KMS-11 (cell line): ENCODE data around the gene SPTSSB.

Experiments used
- H2AFZ ChIP-seq: fragments of 200-600 bp; sonication (generic); 2 replicates; pipeline ENCODE4 v1.6.1; 2016; ENCODE audit warnings: antibody characterized with exemption, mixed run types, low read depth
- H3K27ac ChIP-seq: fragments of 200-600 bp; sonication (generic); 2 replicates; pipeline ENCODE4 v1.6.1; 2016; ENCODE audit warnings: mild to moderate bottlenecking, mixed run types
- H3K27me3 ChIP-seq: fragments of 200-600 bp; sonication (generic); 2 replicates; pipeline ENCODE4 v1.6.1; 2017; ENCODE audit warnings: mild to moderate bottlenecking, low read depth, mixed run types, moderate library complexity; ENCODE audit not compliant: insufficient read depth
- H3K36me3 ChIP-seq: fragments of 200-600 bp; sonication (generic); 2 replicates; pipeline ENCODE4 v1.6.1; 2017; ENCODE audit warnings: mild to moderate bottlenecking, mixed run types; ENCODE audit not compliant: insufficient read depth
- H3K4me1 ChIP-seq: fragments of 200-600 bp; sonication (generic); 2 replicates; pipeline ENCODE4 v1.6.1; 2016; ENCODE audit warnings: mild to moderate bottlenecking, low read depth, mixed run types; ENCODE audit not compliant: poor library complexity, severe bottlenecking
- H3K4me2 ChIP-seq: fragments of 200-600 bp; sonication (generic); 2 replicates; pipeline ENCODE4 v1.7.0; 2016; ENCODE audit warnings: mild to moderate bottlenecking, mixed run types
- H3K4me3 ChIP-seq: fragments of 200-600 bp; sonication (generic); IDR thresholded peaks from 2 replicates; pipeline ENCODE4 v1.6.1; 2017; ENCODE audit warnings: low read depth, low read length, mixed read lengths; ENCODE audit not compliant: insufficient read depth
- H3K79me2 ChIP-seq: fragments of 200-600 bp; sonication (generic); 2 replicates; pipeline ENCODE4 v1.6.1; 2016; ENCODE audit warnings: low read depth, mixed run types; ENCODE audit not compliant: insufficient read depth
- H3K9ac ChIP-seq: fragments of 200-600 bp; sonication (generic); 2 replicates; pipeline ENCODE4 v1.6.1; 2016; ENCODE audit warnings: mild to moderate bottlenecking, mixed run types
- H4K20me1 ChIP-seq: fragments of 200-600 bp; sonication (generic); 2 replicates; pipeline ENCODE4 v1.6.1; 2016; ENCODE audit warnings: mild to moderate bottlenecking, mixed run types; ENCODE audit not compliant: insufficient read depth
- CTCF ChIP-seq: fragments of 200-600 bp; sonication (generic); conservative IDR thresholded peaks from 2 replicates; pipeline ENCODE4 v1.6.1; 2017; ENCODE audit warnings: low read depth, mild to moderate bottlenecking, antibody characterized with exemption, low read length, moderate library complexity, mixed read lengths

Gene SPTSSB

GRCh38 chr3:161372321-161373260 lies 1.3 kb upstream of the SPTSSB start:
- H2AFZ ChIP-seq: peak overlapping the region; percentile 97
- H4K20me1 ChIP-seq: no peaks in the 10 kb centered on the region
- H3K4me2 ChIP-seq: peak overlapping the region; percentile 85
- no peaks in the 10 kb centered on the region for H3K79me2 ChIP-seq
- H3K9ac ChIP-seq: no peak overlapping the region; the same call in 1 of the 2 replicates
- no peak overlapping the region for H3K27ac ChIP-seq
- no peak for TF ChIP-seq CTCF
- H3K4me1 ChIP-seq: peaks cover 3% of the 10 kb centered on the region
- no peaks in the 10 kb centered on the region; the same call in 1 of the 2 replicates for H3K27me3 ChIP-seq
- H3K36me3 ChIP-seq: no peaks in the 10 kb centered on the region
- no peak overlapping the region for H3K4me3 ChIP-seq

- Histone ChIP-seq H3K27me3 (no peaks in the 10 kb centered on the region; the same call in 1 of the 2 replicates), H3K4me3 (no peak overlapping the region), H3K9ac (no peak overlapping the region), H3K79me2 (no peaks in the 10 kb centered on the region), H4K20me1 (no peaks in the 10 kb centered on the region), H3K4me2 (no peak overlapping the region), H3K4me1 (peaks cover 3% of the 10 kb centered on the region), H3K27ac (no peak overlapping the region), H3K36me3 (no peaks in the 10 kb centered on the region), H2AFZ (no peak overlapping the region)
- no peak for TF ChIP-seq CTCF
These were observed 1.8 kb downstream of the SPTSSB start for GRCh38 chr3:161369531-161369930.

GRCh38 chr3:161366094-161366493 lies 5.2 kb downstream of the SPTSSB start:
- no peak overlapping the region for H3K9ac ChIP-seq
- no peaks in the 10 kb centered on the region for H3K36me3 ChIP-seq
- H3K27me3 ChIP-seq: no peaks in the 10 kb centered on the region; the same call in 1 of the 2 replicates
- peaks cover 2% of the 10 kb centered on the region for H3K4me1 ChIP-seq
- TF ChIP-seq CTCF: no peak
- no peak overlapping the region for H3K4me2 ChIP-seq
- no peaks in the 10 kb centered on the region for H4K20me1 ChIP-seq
- no peaks in the 10 kb centered on the region for H3K79me2 ChIP-seq
- H3K4me3 ChIP-seq: no peak overlapping the region
- no peak overlapping the region for H3K27ac ChIP-seq
- H2AFZ ChIP-seq: no peak overlapping the region

GRCh38 chr3:161358488-161358887 lies 12.8 kb downstream of the SPTSSB start:
- Histone ChIP-seq H3K36me3 (no peaks in the 10 kb centered on the region), H3K9ac (no peak overlapping the region), H3K27me3 (no peaks in the 10 kb centered on the region), H2AFZ (no peak overlapping the region), H3K4me3 (no peak overlapping the region), H3K4me1 (no peaks in the 10 kb centered on the region), H3K79me2 (no peaks in the 10 kb centered on the region), H4K20me1 (no peaks in the 10 kb centered on the region), H3K4me2 (no peak overlapping the region), H3K27ac (no peak overlapping the region)
- TF ChIP-seq CTCF: no peak
